ENCODE data around the gene LRP2.
"Not testable (repeated sequence)": the region's sequence is repeated elsewhere in the genome, so short reads cannot be mapped to it uniquely, and the experiment has no call there.

GRCh38 chr2:169270574-169270973, 91.8 kb downstream of the LRP2 start:
- TF ChIP-seq CTCF, POLR2A (IDR thresholded peaks at IDR 0.05): not testable (repeated sequence)

Data from uterus (tissue), 2 donors.